OCI-LY3 (cell line): ENCODE results near the gene CACNA2D3.

Experiments
- CTCF ChIP-seq: fragments of 200-600, 300-600 bp; sonication (generic); IDR thresholded peaks from 2 replicates; pipeline ENCODE4 v1.5.1; 2014; ENCODE audit warnings: antibody characterized with exemption, low read length, low read depth
- EZH2phosphoT487 ChIP-seq: fragments of 200-600 bp; shearing (Covaris generic); IDR thresholded peaks from 2 replicates; pipeline ENCODE4 v1.6.1; 2018; ENCODE audit warnings: antibody characterized with exemption, mixed run types, low read depth

- TF ChIP-seq CTCF (no peak), EZH2phosphoT487 (no peak)
Observed at GRCh38 chr3:54819946-54820345, 697.6 kb downstream of the CACNA2D3 start.
